OCI-LY1 (cell line): ENCODE results near the gene ICE2.

Source experiments
- CTCF ChIP-seq: fragments of 200-600 bp; sonication (generic), shearing (Covaris generic); IDR thresholded peaks from 2 replicates; pipeline ENCODE4 v1.5.1; 2017; ENCODE audit warnings: mild to moderate bottlenecking, antibody characterized with exemption, low read length, moderate library complexity, mixed read lengths
- EZH2 ChIP-seq: fragments of 200-600 bp; sonication (generic), shearing (Covaris generic); IDR thresholded peaks from 2 replicates; pipeline ENCODE4 v1.8.0; 2017; ENCODE audit warnings: borderline replicate concordance, mixed run types, mild to moderate bottlenecking, antibody characterized with exemption, low read length, moderate library complexity, mixed read lengths

GRCh38 chr15:60372756-60373155 is 106.2 kb downstream of the ICE2 start:
- TF ChIP-seq CTCF (no peak), EZH2 (no peak)
